ENCODE results near the gene CHCHD3. TPM values are rescaled to one million over a fixed set of nuclear protein-coding genes. Genes with fewer than 3 reads are reported as not detected.

Gene CHCHD3
- total RNA-seq, 1 experiment from 2014 or later: 114 TPM

DNA sequence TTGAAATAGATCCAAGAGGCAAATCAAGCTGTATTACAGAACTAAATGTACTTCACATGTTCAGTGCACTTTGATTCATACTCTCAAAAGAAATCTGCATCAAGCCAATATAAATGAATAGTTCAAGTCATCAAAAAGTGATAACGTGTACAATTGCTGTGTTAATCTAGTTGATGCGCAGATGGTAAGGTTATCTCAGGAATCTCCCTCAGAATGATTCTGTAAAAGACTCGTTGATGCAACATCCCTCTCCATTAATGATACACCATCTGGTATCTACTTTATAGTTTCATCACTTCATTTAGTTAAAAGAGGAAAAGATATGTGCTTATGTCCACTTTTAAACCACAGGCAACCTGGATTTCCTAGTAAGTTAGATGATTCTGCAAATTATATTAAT is 200.6 kb downstream of the CHCHD3 start (continued):
- TF ChIP-seq, protein P1, sequence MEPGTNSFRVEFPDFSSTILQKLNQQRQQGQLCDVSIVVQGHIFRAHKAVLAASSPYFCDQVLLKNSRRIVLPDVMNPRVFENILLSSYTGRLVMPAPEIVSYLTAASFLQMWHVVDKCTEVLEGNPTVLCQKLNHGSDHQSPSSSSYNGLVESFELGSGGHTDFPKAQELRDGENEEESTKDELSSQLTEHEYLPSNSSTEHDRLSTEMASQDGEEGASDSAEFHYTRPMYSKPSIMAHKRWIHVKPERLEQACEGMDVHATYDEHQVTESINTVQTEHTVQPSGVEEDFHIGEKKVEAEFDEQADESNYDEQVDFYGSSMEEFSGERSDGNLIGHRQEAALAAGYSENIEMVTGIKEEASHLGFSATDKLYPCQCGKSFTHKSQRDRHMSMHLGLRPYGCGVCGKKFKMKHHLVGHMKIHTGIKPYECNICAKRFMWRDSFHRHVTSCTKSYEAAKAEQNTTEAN (CRISPR knock-in tag; IDR thresholded peaks at IDR 0.05): no peak
- TF ChIP-seq, protein P2, sequence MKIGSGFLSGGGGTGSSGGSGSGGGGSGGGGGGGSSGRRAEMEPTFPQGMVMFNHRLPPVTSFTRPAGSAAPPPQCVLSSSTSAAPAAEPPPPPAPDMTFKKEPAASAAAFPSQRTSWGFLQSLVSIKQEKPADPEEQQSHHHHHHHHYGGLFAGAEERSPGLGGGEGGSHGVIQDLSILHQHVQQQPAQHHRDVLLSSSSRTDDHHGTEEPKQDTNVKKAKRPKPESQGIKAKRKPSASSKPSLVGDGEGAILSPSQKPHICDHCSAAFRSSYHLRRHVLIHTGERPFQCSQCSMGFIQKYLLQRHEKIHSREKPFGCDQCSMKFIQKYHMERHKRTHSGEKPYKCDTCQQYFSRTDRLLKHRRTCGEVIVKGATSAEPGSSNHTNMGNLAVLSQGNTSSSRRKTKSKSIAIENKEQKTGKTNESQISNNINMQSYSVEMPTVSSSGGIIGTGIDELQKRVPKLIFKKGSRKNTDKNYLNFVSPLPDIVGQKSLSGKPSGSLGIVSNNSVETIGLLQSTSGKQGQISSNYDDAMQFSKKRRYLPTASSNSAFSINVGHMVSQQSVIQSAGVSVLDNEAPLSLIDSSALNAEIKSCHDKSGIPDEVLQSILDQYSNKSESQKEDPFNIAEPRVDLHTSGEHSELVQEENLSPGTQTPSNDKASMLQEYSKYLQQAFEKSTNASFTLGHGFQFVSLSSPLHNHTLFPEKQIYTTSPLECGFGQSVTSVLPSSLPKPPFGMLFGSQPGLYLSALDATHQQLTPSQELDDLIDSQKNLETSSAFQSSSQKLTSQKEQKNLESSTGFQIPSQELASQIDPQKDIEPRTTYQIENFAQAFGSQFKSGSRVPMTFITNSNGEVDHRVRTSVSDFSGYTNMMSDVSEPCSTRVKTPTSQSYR (CRISPR knock-in tag; IDR thresholded peaks at IDR 0.05): no peak
- TF ChIP-seq SMAD3 (CRISPR knock-in tag; IDR thresholded peaks at IDR 0.05; ENCODE audit: borderline replicate concordance) (no peak), ERG (CRISPR knock-in tag; IDR thresholded peaks at IDR 0.05) (no peak), ZBTB21 (CRISPR knock-in tag; IDR thresholded peaks at IDR 0.05; ENCODE audit: borderline replicate concordance) (no peak)

DNA sequence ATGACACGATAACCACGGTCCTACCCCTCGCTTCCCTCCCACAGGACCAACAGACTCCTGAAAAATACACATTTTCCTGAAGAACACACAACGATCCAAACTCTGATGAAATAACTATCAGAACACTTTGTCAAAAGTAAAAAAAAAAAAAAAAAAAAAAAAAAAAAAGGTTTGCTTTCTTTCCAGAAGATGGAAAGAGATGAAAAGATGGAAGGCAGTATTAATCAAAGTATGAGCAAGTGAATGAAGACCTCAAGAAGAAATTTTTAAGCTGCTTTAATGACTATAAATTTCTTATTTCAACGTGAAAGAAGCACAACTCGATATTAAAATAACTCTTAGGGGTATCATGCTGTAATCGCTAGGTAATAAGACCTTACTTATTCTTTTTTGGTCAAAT is 202.3 kb downstream of the CHCHD3 start:
- ChIA-PET CTCF (interaction anchor here (0.6 to 0.7 kb wide), 2 partner anchors 224 to 1098 kb away, joined by 3 to 4 read pairs; no protein-coding TSS in a partner anchor), POLR2A (interaction anchor here (0.7 kb wide), 1 partner anchor 62 kb away, joined by 12 read pairs; no protein-coding TSS in a partner anchor)
- no peak overlapping the region for H3K27ac Mint-ChIP-seq
- DNase-seq (ENCODE audit: low spot score) (no peak), ATAC-seq (no peak)
- H3K9me3 Mint-ChIP-seq: no peaks in the 10 kb centered on the region
- peaks cover 52% of the 10 kb centered on the region for H3K4me1 Mint-ChIP-seq
- no peak overlapping the region for H3K4me3 Mint-ChIP-seq
- H3K36me3 Mint-ChIP-seq: 0 out of 2 replicates have a peak, but pooled peaks cover under 1% of the 10 kb centered on the region
- TF ChIP-seq HMGXB4 (CRISPR knock-in tag; IDR thresholded peaks at IDR 0.05): no peak
- no peaks in the 10 kb centered on the region for H3K27me3 Mint-ChIP-seq (ENCODE audit: low read depth)

- no peaks in the 10 kb centered on the region for H3K9me3 Mint-ChIP-seq
- H3K4me3 Mint-ChIP-seq: no peak overlapping the region
- H3K27ac Mint-ChIP-seq: 0 out of 2 replicates have a peak overlapping the region, but pooled peaks have one; percentile 28
- peaks cover 49% of the 10 kb centered on the region for H3K4me1 Mint-ChIP-seq
- ChIA-PET CTCF (no interaction called here), POLR2A (no interaction called here)
- DNase-seq (ENCODE audit: low spot score) (no peak), ATAC-seq (no peak)
- H3K36me3 Mint-ChIP-seq: no peaks in the 10 kb centered on the region
- no peaks in the 10 kb centered on the region for H3K27me3 Mint-ChIP-seq (ENCODE audit: low read depth)
- TF ChIP-seq MLX (CRISPR knock-in tag; IDR thresholded peaks at IDR 0.05) (no peak), GTF2I (CRISPR knock-in tag; conservative IDR thresholded peaks at IDR 0.05) (no peak)
- TF ChIP-seq, protein P3, sequence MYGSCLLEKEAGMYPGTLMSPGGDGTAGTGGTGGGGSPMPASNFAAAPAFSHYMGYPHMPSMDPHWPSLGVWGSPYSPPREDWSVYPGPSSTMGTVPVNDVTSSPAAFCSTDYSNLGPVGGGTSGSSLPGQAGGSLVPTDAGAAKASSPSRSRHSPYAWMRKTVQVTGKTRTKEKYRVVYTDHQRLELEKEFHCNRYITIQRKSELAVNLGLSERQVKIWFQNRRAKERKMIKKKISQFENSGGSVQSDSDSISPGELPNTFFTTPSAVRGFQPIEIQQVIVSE (CRISPR knock-in tag; IDR thresholded peaks at IDR 0.05; ENCODE audit: borderline replicate concordance): no peak
These were observed 203.5 kb downstream of the CHCHD3 start for GRCh38 chr7:132878204-132878919.

DNA sequence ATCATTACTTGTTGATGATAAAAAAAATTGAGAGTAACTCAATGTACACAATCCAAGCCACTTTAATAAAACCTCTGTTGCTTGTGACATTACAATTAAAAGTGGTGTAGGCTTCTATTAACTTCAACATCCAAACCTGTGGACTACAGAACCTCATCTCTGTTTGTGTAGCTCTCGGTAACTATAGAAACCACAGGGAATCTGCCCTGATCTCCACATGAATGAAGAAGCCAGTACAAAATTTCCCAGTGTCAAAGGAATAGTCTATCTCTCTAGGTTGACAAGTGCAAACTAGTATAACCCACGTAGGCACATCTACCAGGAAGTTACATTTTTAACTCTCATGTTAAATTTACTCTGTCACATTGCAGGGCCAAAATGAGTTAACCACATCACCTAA is 204.3 kb downstream of the CHCHD3 start:
- POLR2A ChIA-PET: no interaction called here
- ATAC-seq: peak; percentile 83
- H3K36me3 Mint-ChIP-seq: no peaks in the 10 kb centered on the region
- no peak for TF ChIP-seq ZNF423 (CRISPR knock-in tag; IDR thresholded peaks at IDR 0.05)
- no peak for TF ChIP-seq CREM (CRISPR knock-in tag; IDR thresholded peaks at IDR 0.05)
- TF ChIP-seq SP1 (CRISPR knock-in tag; conservative IDR thresholded peaks at IDR 0.05): no peak
- TF ChIP-seq, protein P3 (CRISPR knock-in tag; IDR thresholded peaks at IDR 0.05; ENCODE audit: borderline replicate concordance): no peak
- no peak for TF ChIP-seq AFF4 (CRISPR knock-in tag; IDR thresholded peaks at IDR 0.05; ENCODE audit: borderline replicate concordance)
- TF ChIP-seq RORB (CRISPR knock-in tag; IDR thresholded peaks at IDR 0.05): no peak

More for the DNA sequence above, 204.3 kb downstream of the CHCHD3 start:
- CTCF ChIA-PET: no interaction called here
- no peak for DNase-seq (ENCODE audit: low spot score)
- peak overlapping the region; percentile 36; the same call in 1 of the 2 replicates for H3K27ac Mint-ChIP-seq
- H3K4me1 Mint-ChIP-seq: peaks cover 43% of the 10 kb centered on the region
- H3K27me3 Mint-ChIP-seq (ENCODE audit: low read depth): no peaks in the 10 kb centered on the region
- H3K9me3 Mint-ChIP-seq: no peaks in the 10 kb centered on the region
- H3K4me3 Mint-ChIP-seq: no peak overlapping the region

All from WTC11 (cell line).